Neutrophil (primary cell): ENCODE measurements around the gene TMEM51.

Experiments used
- H3K27ac ChIP-seq: fragments of 200-600 bp; sonication (generic); 2 replicates; pipeline ENCODE4 v1.5.1; 2016; ENCODE audit warnings: mild to moderate bottlenecking, moderate library complexity
- H3K27me3 ChIP-seq: fragments of 200-600 bp; sonication (generic); 2 replicates; pipeline ENCODE4 v1.6.0; 2016; ENCODE audit warnings: mild to moderate bottlenecking
- H3K36me3 ChIP-seq: fragments of 200-600 bp; sonication (generic); 2 replicates; pipeline ENCODE4 v1.5.1; 2017
- H3K4me1 ChIP-seq, 2 experiments: fragments of 200-600 bp in 1 of 2; sonication (generic) in 1 of 2; 1 replicate in 1 of 2; 2 replicates in 1 of 2; pipeline versions ENCODE4 v1.5.1 to v1.6.1; 2013 to 2016; ENCODE audit warnings: low read depth in 1 of 2, low read length in 1 of 2, mild to moderate bottlenecking in 1 of 2, moderate library complexity in 1 of 2; ENCODE audit not compliant: control insufficient read depth in 1 of 2, insufficient read depth in 1 of 2
- H3K4me3 ChIP-seq, 2 experiments: fragments of 200-600 bp in 1 of 2; sonication (generic) in 1 of 2; 1 replicate in 1 of 2; 2 replicates in 1 of 2; pipeline ENCODE4 v1.5.1; 2013 to 2016; ENCODE audit warnings: low read depth in 1 of 2, low read length in 1 of 2, mild to moderate bottlenecking in 1 of 2, moderate library complexity in 1 of 2
- H3K9me3 ChIP-seq: fragments of 200-600 bp; sonication (generic); 2 replicates; pipeline ENCODE4 v1.5.1; 2016
- CTCF ChIP-seq: fragments of 200-600 bp; sonication (generic); IDR thresholded peaks from 2 replicates; pipeline ENCODE4 v1.5.1; 2016; ENCODE audit warnings: antibody characterized with exemption

The TMEM51 gene

DNA sequence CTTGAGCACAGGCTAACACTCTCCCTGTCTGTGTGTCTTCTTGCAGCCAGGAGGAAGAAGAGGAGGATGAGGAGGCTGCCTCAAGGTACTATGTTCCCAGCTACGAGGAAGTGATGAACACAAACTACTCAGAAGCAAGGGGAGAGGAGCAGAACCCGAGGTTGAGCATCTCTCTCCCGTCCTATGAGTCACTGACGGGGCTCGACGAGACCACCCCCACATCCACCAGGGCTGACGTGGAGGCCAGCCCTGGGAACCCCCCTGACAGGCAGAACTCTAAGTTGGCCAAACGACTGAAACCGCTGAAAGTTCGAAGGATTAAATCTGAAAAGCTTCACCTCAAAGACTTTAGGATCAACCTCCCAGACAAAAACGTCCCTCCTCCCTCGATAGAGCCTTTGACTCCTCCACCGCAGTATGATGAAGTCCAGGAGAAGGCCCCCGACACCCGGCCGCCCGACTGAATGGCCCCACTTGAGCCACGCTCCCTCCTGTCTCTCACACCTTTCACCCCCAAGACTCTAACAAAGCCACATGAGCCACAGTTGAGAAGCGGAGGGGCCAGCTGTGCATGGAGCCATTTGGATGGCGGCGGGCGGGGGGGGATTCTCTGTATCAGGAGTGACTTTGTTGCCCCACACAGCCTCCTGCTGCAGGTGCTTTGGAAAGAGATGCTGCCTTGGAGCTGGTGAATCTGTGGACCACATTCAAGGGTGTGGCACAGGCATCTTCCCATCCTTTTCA is 65.9 kb downstream of the TMEM51 start:
- no peaks in the 10 kb centered on the region for H3K27me3 ChIP-seq
- no peaks in the 10 kb centered on the region for H3K36me3 ChIP-seq
- no peak overlapping the region for H3K27ac ChIP-seq
- H3K4me1 ChIP-seq, result peaks cover 5 to 16% of the 10 kb centered on the region in 2 experiments
- no peaks in the 10 kb centered on the region for H3K9me3 ChIP-seq
- TF ChIP-seq CTCF, result no peak
- H3K4me3 ChIP-seq, result no peak overlapping the region

- Histone ChIP-seq H3K4me1 (peaks cover 11 to 19% of the 10 kb centered on the region in 2 experiments), H3K27me3 (no peaks in the 10 kb centered on the region), H3K36me3 (no peaks in the 10 kb centered on the region), H3K9me3 (no peaks in the 10 kb centered on the region), H3K4me3 (no peak overlapping the region), H3K27ac (no peak overlapping the region)
- TF ChIP-seq CTCF, result no peak
These were observed 66.5 kb downstream of the TMEM51 start for GRCh38 chr1:15220024-15220392.

DNA sequence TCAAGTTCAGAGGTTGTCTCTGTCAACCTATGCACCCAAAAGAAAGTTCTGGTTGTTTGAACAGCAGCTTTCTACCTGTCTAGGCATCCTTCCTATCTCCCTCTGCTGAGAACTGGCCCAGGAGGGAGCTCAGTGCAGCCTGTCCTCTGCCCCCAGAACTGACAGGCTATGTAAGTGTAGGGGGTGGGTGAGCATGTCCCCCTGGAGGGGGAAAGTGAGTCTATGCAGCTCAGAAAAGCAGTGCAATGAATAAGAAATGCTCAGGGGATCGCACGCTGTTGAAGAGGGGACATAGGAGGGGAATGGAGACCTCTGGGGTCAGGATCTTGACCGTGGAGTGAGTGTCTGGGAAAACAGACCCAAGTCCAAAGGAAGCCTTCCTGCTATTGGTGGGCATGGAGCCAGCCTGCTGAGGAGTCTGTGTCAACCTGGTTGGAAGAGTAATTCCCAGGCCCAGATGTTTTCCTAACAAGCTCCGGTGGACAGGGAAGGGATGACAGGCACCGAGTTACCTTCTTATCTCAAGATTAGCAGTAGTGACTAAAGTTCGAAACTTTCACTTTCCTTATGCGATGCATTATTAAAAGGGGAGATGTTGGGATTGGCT is 67.4 kb downstream of the TMEM51 start:
- H3K36me3 ChIP-seq, result no peaks in the 10 kb centered on the region
- no peaks in the 10 kb centered on the region for H3K9me3 ChIP-seq
- H3K4me1 ChIP-seq, result peaks cover 14 to 15% of the 10 kb centered on the region in 2 experiments
- H3K4me3 ChIP-seq, result no peak overlapping the region
- H3K27ac ChIP-seq, result no peak overlapping the region
- H3K27me3 ChIP-seq, result no peaks in the 10 kb centered on the region
- TF ChIP-seq CTCF, result no peak

DNA sequence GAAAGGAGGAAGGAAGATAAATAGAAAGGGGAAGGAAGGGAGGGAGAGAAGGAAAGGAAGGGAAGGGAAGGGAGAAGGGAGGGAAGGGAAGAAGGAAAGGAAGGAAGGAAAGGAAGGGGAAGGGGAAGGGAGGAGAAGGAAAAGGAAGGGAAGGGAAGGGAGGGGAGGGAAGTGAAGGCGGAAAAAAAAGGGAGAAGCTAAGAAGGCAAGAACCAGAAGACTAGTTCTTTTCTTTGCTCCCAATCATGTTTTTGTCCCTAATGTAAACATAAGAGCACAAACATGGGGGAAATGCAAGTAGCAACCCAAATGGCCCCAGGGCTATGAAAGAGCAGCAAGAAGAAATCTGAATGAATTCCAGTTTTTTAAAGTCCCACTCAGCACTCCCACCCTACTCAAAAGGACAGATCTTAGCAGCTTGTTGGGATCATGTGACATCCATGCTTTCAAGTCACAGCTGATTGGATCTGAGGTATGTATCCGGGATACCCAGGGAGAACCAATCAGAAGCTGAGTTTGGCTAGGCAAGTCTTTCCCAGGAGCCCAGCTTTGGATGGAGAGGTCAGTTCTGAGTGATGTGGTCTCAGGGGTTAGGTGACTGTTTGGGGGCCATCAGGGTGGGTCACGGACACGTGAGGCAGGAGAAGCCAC is 69.2 kb downstream of the TMEM51 start:
- Histone ChIP-seq H3K9me3 (no peaks in the 10 kb centered on the region), H3K36me3 (no peaks in the 10 kb centered on the region), H3K27ac (no peak overlapping the region), H3K27me3 (no peaks in the 10 kb centered on the region), H3K4me3 (no peak overlapping the region), H3K4me1 (peaks cover 14 to 15% of the 10 kb centered on the region in 2 experiments)
- TF ChIP-seq CTCF, result no peak

DNA sequence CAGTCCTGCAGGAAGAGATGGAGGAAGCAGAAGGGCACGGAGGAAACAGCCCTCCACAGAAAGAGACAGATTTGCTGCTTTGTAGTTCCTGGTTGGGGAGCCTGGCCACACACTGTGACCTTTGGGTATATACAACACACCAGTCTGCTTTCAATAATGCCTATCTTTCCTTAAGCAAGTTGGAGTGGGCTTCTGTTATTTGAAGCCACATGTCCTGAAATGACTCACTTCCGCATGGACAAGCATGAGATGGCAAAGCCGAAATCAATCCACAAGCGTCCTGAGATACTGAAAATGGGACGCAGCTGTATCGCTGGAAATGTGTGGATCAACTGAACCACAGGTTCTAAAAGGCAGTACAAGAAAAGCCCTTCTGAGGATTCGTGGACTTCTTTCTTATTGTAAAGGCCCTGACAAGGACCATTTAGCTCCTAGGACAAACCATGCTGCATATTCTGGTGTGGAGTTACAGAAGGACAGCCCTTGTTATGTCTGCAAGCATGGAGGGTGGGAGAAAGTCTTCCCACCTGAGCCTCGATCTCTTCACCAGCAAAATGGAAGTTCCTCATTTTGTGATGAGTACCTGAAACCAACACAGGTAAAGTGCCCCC is 70.8 kb downstream of the TMEM51 start:
- H3K36me3 ChIP-seq, result no peaks in the 10 kb centered on the region
- peaks cover 14 to 15% of the 10 kb centered on the region in 2 experiments for H3K4me1 ChIP-seq
- H3K27ac ChIP-seq, result no peak overlapping the region
- H3K4me3 ChIP-seq, result no peak overlapping the region
- H3K27me3 ChIP-seq, result no peaks in the 10 kb centered on the region
- TF ChIP-seq CTCF, result no peak
- H3K9me3 ChIP-seq, result no peaks in the 10 kb centered on the region
